RKO (cell line): Measurements from ENCODE around the gene PCDHGA10.
"Not testable (repeated sequence)": the region's sequence is repeated elsewhere in the genome, so short reads cannot be mapped to it uniquely, and the experiment has no call there.

ENCODE experiments used
- DNase-seq: peaks from one replicate; pipeline ENCODE4 v3.0.0-alpha.2; 2016; ENCODE audit warnings: low spot score

PCDHGA10 gene

DNA sequence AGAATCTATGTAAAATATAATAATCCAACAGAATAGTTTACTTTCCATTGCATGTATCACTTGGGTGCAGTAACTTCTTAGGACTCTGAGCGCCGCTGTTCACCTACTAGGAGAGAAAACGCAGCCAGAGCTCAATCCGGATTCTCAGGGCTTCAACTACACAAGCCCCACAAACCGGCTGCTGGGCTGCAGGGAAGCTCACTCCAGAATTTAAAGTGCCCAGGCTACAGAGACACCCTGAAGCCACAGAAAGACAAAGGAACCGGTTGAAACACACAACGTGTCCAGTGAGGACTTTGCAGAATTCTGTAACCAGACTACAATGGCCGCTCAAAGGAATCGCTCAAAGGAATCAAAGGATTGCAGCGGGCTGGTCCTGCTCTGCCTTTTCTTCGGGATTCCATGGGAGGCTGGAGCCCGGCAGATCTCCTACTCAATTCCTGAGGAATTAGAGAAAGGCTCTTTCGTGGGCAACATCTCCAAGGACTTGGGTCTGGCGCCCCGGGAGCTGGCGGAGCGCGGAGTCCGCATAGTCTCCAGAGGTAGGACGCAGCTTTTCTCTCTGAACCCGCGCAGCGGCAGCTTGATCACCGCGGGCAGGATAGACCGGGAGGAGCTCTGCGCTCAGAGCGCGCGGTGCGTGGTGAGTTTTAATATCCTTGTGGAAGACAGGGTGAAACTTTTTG, at the start of gene PCDHGA10:
Gene PCDHGA10 (plus strand): TSS at position 134 of the 686 bp plus-strand sequence. CDS start 189 bp downstream, at position 323.
- DNase-seq = peak; percentile 82

DNA sequence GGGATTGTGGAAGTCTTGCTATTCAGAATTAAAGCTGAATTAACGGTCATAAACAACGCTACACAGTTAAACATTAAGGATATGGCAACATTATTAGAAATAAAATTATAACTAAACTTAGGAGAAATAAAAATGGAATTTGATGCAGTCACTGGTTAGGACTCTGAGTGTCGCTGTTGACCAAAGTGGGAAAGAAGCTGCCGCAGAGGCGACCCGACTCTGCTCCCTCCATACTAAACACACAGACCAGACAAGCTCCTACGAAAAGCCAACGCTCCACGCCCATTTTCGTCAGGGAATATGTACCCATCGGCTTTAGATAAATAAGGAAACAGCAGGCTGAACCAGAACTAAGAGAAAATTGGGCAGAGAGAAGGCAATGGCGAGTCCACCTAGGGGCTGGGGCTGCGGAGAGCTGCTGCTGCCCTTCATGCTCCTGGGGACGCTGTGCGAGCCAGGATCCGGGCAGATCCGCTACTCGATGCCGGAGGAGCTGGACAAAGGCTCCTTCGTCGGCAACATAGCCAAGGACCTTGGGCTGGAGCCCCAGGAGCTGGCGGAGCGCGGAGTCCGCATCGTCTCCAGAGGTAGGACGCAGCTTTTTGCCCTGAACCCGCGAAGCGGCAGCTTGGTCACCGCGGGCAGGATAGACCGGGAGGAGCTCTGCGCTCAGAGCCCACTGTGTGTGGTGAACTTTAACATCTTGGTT, 48.7 kb upstream of the PCDHGA10 start, which contains the start of gene PCDHGA5:
Gene PCDHGA5 (plus strand): TSS at position 211 of the 709 bp plus-strand sequence. CDS start 169 bp downstream, at position 380.
- DNase-seq = no peak

DNA sequence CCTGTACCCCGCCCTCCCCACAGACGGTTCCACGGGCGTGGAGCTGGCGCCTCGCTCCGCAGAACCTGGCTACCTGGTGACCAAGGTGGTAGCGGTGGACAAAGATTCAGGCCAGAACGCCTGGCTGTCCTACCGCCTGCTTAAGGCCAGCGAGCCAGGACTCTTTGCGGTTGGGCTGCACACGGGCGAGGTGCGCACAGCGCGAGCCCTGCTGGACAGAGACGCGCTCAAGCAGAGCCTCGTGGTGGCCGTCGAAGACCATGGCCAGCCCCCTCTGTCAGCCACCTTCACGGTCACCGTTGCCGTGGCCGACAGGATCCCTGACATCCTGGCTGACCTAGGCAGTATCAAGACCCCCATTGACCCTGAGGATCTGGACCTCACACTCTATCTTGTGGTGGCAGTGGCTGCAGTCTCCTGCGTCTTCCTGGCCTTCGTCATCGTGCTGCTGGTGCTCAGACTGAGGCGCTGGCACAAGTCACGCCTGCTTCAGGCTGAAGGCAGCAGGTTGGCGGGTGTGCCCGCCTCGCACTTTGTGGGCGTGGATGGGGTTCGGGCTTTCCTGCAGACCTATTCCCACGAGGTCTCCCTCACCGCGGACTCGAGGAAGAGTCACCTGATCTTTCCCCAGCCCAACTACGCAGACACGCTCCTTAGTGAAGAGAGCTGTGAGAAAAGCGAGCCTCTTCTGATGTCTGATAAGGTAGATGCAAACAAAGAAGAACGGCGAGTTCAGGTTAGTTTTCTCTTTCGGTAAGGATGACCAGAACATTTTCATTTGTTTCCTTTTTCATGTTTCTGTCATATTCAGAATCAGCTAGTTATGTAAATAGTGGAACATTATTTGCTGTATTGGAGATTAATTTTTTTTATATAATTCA, 46.5 kb upstream of the PCDHGA10 start:
- DNase-seq = no peak

DNA sequence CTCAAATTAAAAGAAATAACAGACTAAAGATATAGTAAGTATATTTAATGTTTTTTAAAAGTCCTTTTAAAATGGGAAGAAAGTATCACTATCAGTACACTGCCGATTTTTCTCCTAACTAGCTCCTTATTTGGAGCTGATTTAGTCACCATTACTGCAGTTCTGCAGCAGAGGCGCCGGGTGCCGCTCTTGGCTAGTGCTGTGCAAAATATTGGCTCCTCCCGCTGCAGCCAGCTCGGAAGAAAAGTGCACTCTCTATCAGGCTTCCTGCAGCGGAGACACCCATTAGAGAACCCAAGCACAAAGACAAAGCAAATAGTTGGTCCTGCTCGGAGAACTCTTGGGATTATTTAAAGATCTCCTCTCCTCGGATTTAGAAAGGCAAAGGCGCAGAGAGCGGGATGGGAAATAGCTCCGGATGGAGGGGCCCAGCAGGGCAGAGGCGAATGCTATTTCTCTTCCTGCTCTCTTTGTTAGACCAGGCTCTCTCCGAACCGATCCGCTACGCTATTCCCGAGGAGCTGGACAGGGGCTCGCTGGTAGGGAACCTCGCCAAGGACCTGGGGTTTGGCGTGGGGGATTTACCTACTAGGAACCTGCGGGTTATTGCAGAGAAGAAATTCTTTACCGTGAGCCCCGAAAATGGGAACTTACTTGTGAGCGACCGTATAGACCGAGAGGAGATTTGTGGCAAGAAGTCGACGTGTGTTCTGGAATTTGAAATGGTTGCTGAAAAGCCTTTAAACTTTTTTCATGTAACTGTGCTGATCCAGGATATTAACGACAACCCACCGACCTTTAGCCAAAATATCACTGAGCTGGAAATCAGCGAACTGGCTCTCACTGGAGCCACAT, 42.6 kb upstream of the PCDHGA10 start, which contains the start of gene PCDHGB3:
Gene PCDHGB3 (plus strand): TSS at position 249 of the 855 bp plus-strand sequence. CDS start 153 bp downstream, at position 402.
- no peak for DNase-seq

DNA sequence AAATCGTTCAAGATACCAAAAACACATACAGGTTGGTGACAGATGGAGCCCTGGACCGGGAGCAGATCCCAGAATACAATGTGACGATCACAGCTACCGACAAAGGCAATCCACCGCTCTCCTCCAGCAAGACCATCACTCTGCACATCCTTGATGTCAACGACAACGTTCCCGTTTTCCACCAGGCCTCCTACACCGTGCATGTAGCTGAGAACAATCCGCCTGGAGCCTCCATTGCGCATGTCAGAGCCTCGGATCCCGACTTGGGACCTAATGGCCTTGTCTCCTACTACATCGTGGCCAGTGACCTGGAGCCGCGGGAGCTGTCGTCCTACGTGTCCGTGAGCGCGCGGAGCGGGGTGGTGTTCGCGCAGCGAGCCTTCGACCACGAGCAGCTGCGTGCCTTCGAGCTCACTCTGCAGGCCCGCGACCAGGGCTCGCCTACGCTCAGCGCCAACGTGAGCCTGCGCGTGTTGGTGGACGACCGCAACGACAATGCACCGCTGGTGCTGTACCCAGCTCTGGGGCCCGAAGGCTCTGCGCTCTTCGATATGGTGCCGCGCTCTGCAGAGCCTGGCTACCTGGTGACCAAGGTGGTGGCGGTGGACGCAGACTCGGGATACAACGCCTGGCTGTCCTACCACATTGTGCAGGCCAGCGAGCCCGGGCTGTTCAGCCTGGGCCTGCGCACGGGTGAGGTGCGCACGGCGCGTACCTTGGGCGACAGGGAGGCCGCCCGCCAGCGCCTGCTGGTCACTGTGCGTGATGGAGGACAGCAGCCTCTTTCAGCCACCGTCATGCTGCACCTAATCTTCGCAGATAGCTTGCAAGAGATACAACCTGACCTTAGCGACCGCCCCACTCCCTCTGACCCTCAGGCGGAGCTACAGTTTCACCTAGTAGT, 41.0 kb upstream of the PCDHGA10 start:
- DNase-seq = no peak

DNA sequence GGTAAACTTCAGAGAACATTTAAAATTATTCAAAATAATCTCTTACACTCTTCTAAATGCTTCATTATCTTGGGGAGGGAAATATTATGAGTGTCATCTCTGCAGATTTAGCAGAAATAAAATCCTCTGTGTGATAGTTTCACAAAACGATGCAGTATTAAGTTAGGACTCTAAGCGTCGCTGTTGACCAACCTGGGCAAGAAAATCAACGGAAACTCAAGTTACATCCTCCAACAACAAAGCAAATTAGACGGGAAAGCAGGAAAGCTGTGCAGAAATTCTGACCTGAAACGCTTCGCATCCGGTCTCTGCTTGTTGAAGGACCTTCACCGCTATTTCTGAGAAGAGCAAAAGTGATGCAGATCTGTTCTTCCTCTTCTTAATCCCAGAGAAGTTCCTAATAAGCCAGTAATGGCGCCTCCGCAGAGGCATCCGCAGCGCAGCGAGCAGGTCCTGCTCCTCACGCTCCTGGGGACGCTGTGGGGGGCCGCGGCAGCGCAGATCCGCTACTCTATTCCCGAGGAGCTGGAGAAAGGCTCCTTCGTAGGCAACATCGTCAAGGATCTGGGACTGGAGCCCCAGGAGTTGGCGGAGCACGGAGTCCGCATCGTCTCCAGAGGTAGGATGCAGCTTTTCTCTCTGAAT, 39.0 kb upstream of the PCDHGA10 start, which contains the start of gene PCDHGA6:
Gene PCDHGA6 (plus strand): TSS at position 219 of the 645 bp plus-strand sequence. CDS start 193 bp downstream, at position 412.
- no peak for DNase-seq

DNA sequence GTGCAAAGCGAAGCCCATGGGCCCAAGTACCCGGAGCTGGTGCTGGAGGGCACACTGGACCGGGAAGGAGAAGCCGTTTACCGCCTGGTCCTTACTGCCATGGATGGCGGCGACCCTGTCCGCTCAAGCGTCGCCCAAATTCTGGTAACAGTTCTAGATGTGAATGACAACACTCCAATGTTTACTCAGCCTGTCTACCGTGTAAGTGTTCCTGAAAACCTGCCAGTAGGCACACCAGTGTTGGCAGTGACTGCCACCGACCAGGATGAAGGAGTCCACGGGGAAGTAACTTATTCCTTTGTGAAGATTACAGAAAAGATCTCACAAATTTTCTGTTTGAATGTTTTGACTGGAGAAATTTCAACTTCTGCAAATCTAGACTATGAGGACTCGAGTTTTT, 38.2 kb upstream of the PCDHGA10 start:
- DNase-seq = no peak

DNA sequence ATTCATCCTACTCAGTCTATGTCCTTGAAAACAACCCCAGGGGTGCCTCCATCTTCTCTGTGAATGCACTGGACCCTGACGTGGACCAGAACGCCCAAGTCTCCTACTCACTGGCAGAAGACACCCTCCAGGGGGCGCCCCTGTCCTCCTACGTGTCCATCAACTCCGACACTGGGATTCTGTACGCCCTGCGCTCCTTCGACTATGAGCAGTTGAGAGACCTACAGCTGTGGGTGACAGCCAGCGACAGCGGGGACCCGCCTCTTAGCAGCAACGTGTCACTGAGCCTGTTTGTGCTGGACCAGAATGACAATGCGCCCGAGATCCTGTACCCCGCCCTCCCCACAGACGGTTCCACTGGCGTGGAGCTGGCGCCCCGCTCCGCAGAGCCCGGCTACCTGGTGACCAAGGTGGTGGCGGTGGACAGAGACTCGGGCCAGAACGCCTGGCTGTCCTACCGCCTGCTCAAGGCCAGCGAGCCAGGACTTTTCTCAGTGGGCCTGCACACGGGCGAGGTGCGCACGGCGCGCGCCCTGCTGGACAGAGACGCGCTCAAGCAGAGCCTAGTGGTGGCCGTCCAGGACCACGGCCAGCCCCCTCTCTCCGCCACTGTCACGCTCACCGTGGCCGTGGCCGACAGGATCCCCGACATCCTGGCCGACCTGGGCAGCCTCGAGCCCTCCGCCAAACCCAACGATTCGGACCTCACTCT, 37.2 kb upstream of the PCDHGA10 start:
- not testable (repeated sequence) for DNase-seq

DNA sequence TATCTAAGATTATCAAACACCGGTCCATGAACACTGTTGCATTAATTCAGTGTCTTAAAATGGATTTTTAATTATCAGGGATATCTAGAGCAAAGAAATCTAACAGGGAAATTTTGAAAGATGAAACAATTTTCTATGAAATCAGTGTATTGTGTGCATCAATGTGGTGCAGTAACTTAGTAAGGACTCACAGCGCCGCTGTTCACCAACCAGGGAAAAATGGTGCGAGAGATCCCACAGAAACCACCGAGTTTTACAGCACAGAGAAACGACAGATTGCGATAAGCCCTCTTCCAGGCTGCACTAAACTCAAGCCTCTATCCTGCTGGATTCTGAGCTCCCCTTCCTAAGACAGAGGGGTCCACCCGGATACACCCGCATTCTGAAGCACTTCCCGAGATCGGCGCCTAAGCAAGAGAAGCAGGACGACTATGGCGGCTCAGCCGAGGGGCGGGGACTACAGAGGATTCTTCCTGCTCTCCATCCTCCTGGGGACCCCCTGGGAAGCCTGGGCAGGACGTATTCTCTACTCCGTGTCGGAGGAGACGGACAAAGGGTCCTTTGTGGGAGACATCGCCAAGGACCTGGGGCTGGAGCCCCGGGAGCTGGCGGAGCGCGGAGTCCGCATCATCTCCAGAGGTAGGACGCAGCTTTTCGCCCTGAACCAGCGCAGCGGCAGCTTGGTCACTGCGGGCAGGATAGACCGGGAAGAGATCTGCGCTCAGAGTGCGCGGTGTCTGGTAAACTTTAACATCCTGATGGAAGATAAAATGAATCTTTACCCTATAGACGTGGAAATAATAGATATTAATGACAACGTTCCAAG, 30.1 kb upstream of the PCDHGA10 start, which contains the start of gene PCDHGA7:
Gene PCDHGA7 (plus strand): TSS at position 274 of the 826 bp plus-strand sequence. CDS start 158 bp downstream, at position 432.
- DNase-seq = no peak

DNA sequence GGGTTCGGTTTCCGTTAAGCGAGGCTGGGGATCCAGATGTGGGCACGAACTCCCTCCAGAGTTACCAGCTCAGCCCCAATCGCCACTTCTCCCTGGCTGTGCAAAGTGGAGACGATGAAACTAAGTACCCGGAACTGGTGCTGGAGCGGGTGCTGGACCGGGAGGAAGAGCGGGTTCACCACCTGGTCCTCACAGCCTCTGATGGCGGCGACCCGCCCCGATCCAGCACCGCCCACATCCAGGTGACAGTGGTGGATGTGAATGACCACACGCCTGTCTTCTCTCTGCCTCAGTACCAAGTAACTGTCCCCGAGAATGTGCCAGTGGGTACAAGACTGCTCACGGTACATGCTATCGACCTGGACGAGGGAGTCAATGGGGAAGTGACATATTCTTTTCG, 29.4 kb upstream of the PCDHGA10 start:
- no peak for DNase-seq

DNA sequence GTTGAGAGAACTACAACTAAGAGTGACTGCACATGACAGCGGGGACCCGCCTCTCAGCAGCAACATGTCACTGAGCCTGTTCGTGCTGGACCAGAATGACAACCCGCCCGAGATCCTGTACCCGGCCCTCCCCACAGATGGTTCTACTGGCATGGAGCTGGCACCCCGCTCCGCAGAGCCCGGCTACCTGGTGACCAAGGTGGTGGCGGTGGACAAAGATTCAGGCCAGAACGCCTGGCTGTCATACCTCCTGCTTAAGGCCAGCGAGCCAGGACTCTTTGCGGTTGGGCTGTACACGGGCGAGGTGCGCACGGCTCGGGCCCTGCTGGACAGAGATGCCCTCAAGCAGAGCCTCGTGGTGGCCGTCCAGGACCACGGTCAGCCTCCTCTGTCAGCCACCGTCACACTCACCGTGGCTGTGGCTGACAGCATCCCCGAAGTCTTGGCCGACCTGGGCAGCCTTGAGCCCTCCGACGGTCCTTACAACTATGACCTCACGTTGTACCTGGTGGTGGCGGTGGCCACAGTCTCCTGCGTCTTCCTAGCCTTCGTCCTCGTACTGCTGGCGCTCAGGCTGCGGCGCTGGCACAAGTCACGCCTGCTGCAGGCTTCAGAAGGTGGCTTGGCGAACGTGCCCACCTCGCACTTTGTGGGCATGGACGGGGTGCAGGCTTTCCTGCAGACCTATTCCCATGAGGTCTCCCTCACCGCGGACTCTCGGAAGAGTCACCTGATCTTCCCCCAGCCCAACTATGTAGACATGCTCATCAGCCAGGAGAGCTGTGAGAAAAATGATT, 28.1 kb upstream of the PCDHGA10 start:
- DNase-seq = no peak

DNA sequence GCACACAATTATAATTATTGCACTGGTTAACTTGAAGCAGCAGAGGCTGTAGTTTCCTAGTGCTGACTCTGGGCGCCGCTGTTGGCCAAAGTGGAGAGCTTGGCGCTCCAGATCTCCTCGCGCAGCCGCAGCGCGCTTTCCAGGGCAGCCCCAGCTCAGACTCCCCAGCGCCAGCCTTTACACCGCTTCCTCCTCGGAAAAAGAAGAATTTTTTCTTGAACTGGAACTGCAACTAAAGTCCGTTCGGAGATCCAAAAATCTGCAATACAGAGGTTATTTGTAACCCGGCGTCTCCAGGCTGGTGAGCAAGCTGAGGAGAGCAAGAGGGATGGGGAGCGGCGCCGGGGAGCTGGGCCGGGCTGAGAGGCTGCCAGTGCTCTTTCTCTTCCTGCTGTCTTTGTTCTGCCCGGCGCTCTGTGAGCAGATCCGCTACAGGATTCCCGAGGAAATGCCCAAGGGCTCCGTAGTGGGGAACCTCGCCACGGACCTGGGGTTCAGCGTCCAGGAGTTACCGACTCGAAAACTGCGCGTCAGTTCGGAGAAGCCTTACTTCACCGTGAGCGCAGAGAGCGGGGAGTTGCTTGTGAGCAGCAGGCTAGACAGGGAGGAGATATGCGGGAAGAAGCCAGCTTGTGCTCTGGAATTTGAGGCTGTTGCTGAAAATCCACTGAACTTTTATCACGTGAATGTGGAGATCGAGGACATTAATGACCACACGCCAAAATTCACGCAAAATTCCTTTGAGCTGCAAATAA, 25.1 kb upstream of the PCDHGA10 start, which contains the start of gene PCDHGB4:
Gene PCDHGB4 (plus strand): TSS at position 142 of the 755 bp plus-strand sequence. CDS start 187 bp downstream, at position 329.
- DNase-seq = not testable (repeated sequence)

DNA sequence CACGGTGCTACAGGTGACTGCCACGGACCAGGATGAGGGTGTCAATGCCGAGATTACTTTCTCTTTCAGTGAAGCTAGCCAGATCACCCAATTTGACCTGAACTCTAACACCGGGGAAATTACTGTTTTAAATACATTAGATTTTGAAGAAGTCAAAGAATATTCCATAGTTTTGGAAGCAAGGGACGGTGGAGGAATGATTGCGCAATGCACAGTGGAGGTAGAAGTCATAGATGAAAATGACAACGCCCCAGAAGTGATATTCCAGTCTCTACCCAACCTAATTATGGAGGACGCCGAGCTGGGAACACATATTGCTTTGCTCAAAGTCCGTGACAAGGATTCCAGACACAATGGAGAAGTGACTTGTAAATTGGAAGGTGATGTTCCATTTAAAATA, 24.1 kb upstream of the PCDHGA10 start:
- no peak for DNase-seq

DNA sequence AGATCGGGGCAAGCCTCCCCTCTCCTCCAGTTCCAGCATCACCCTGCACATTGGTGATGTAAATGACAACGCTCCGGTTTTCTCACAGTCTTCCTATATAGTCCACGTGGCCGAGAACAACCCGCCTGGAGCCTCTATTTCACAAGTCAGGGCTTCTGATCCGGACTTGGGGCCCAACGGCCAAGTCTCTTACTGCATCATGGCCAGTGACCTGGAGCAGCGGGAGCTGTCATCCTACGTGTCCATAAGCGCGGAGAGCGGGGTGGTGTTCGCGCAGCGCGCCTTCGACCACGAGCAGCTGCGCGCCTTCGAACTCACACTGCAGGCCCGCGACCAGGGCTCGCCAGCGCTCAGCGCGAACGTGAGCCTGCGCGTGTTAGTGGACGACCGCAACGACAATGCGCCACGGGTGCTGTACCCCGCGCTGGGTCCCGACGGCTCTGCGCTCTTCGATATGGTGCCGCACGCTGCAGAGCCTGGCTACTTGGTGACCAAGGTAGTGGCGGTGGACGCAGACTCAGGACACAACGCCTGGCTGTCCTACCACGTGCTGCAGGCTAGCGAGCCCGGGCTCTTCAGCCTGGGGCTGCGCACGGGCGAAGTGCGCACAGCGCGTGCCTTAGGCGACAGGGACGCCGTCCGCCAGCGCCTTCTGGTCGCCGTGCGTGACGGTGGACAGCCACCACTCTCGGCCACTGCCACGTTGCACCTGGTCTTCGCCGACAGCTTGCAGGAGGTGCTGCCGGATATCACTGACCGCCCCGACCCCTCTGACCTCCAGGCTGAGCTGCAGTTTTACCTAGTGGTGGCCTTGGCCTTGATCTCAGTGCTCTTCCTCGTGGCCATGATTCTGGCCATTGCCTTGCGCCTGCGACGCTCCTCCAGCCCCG, 23.4 kb upstream of the PCDHGA10 start:
- DNase-seq = no peak
